ENCODE results near the gene ACKR4.

DNA sequence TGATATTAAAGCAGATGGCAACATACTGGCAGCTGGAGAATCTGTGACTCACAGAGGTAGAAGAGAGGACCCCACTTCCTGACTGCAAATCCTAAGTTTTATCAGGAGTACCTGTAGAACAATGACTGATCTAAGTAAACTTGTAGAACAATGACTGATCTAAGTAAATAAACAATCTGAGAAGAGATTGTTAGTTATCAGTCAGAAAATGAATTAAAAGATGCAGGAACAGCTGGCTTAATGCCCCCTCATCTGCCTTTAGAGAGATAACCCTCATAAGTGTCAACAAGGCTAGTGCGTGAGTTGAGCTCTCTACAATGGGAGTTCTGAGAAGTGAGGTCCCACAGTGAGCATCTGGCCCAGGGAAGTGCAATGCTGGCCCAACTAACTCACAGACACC lies 48.0 kb downstream of the ACKR4 start:
- TF ChIP-seq, protein P1, sequence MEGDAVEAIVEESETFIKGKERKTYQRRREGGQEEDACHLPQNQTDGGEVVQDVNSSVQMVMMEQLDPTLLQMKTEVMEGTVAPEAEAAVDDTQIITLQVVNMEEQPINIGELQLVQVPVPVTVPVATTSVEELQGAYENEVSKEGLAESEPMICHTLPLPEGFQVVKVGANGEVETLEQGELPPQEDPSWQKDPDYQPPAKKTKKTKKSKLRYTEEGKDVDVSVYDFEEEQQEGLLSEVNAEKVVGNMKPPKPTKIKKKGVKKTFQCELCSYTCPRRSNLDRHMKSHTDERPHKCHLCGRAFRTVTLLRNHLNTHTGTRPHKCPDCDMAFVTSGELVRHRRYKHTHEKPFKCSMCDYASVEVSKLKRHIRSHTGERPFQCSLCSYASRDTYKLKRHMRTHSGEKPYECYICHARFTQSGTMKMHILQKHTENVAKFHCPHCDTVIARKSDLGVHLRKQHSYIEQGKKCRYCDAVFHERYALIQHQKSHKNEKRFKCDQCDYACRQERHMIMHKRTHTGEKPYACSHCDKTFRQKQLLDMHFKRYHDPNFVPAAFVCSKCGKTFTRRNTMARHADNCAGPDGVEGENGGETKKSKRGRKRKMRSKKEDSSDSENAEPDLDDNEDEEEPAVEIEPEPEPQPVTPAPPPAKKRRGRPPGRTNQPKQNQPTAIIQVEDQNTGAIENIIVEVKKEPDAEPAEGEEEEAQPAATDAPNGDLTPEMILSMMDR (conservative IDR thresholded peaks at IDR 0.05; ENCODE audit: low read depth in 2 of 2) = no peak
- TF ChIP-seq EZH2 (IDR thresholded peaks at IDR 0.05; ENCODE audit: low read depth, unreplicated experiment) = no peak
- no peak for TF ChIP-seq CREB1 (CRISPR knock-in tag; IDR thresholded peaks at IDR 0.05; ENCODE audit: low read depth)
- no peak for TF ChIP-seq EZH2phosphoT487 (IDR thresholded peaks at IDR 0.05; ENCODE audit: unreplicated experiment)
- TF ChIP-seq POLR2AphosphoS5 (IDR thresholded peaks at IDR 0.05; ENCODE audit: low read depth) = no peak
- TF ChIP-seq, protein P2, sequence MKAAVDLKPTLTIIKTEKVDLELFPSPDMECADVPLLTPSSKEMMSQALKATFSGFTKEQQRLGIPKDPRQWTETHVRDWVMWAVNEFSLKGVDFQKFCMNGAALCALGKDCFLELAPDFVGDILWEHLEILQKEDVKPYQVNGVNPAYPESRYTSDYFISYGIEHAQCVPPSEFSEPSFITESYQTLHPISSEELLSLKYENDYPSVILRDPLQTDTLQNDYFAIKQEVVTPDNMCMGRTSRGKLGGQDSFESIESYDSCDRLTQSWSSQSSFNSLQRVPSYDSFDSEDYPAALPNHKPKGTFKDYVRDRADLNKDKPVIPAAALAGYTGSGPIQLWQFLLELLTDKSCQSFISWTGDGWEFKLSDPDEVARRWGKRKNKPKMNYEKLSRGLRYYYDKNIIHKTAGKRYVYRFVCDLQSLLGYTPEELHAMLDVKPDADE (IDR thresholded peaks at IDR 0.05) = no peak
- TF ChIP-seq NANOG (IDR thresholded peaks at IDR 0.05; ENCODE audit: borderline replicate concordance) = no peak
- no peak for TF ChIP-seq STAT1 (IDR thresholded peaks at IDR 0.05; ENCODE audit: unreplicated experiment)
- TF ChIP-seq JUNB (IDR thresholded peaks at IDR 0.05; ENCODE audit: unreplicated experiment) = no peak
- TF ChIP-seq, protein P3, sequence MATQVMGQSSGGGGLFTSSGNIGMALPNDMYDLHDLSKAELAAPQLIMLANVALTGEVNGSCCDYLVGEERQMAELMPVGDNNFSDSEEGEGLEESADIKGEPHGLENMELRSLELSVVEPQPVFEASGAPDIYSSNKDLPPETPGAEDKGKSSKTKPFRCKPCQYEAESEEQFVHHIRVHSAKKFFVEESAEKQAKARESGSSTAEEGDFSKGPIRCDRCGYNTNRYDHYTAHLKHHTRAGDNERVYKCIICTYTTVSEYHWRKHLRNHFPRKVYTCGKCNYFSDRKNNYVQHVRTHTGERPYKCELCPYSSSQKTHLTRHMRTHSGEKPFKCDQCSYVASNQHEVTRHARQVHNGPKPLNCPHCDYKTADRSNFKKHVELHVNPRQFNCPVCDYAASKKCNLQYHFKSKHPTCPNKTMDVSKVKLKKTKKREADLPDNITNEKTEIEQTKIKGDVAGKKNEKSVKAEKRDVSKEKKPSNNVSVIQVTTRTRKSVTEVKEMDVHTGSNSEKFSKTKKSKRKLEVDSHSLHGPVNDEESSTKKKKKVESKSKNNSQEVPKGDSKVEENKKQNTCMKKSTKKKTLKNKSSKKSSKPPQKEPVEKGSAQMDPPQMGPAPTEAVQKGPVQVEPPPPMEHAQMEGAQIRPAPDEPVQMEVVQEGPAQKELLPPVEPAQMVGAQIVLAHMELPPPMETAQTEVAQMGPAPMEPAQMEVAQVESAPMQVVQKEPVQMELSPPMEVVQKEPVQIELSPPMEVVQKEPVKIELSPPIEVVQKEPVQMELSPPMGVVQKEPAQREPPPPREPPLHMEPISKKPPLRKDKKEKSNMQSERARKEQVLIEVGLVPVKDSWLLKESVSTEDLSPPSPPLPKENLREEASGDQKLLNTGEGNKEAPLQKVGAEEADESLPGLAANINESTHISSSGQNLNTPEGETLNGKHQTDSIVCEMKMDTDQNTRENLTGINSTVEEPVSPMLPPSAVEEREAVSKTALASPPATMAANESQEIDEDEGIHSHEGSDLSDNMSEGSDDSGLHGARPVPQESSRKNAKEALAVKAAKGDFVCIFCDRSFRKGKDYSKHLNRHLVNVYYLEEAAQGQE (IDR thresholded peaks at IDR 0.05; ENCODE audit: unreplicated experiment) = no peak
- TF ChIP-seq ZNF114 (CRISPR knock-in tag; IDR thresholded peaks at IDR 0.05) = no peak
